HK-2 (cell line): ENCODE measurements around the gene CLIC5.

Experiments
- DNase-seq: peaks from one replicate; pipeline ENCODE4 v3.0.0-alpha.2; 2018; ENCODE audit not compliant: unreplicated experiment

The CLIC5 gene

GRCh38 chr6:46015119-46015968 lies at the start of gene CLIC5:
CLIC5 (minus strand) TSS chr6:46015860; CDS start chr6:46015542, 318 bp downstream.
- no peak for DNase-seq

- no peak for DNase-seq
These were observed 47.3 kb upstream of the CLIC5 start for GRCh38 chr6:46062991-46063390.

GRCh38 chr6:46062312-46062711 lies 46.7 kb upstream of the CLIC5 start:
- DNase-seq: no peak

- DNase-seq: no peak
These were observed 45.8 kb upstream of the CLIC5 start for GRCh38 chr6:46061497-46061896.

- DNase-seq: no peak
These were observed 43.9 kb upstream of the CLIC5 start for GRCh38 chr6:46059608-46060007.

GRCh38 chr6:46058951-46059350 lies 43.3 kb upstream of the CLIC5 start:
- no peak for DNase-seq

- DNase-seq: no peak
These were observed 42.1 kb upstream of the CLIC5 start for GRCh38 chr6:46057792-46058191.

- DNase-seq: no peak
These were observed 41.4 kb upstream of the CLIC5 start for GRCh38 chr6:46056906-46057529.

- no peak for DNase-seq
These were observed 38.9 kb upstream of the CLIC5 start for GRCh38 chr6:46054516-46054915.

- DNase-seq: no peak
These were observed 37.6 kb upstream of the CLIC5 start for GRCh38 chr6:46053039-46053933.

- DNase-seq: no peak
These were observed 36.8 kb upstream of the CLIC5 start for GRCh38 chr6:46052479-46052878.

- DNase-seq: no peak
These were observed 36.3 kb upstream of the CLIC5 start for GRCh38 chr6:46051962-46052361.

GRCh38 chr6:46050845-46051405 lies 35.3 kb upstream of the CLIC5 start:
- DNase-seq: no peak

GRCh38 chr6:46048646-46049297 lies 33.1 kb upstream of the CLIC5 start:
- DNase-seq: no peak

GRCh38 chr6:46046558-46047174 lies 31.0 kb upstream of the CLIC5 start:
- DNase-seq: no peak

GRCh38 chr6:46044881-46045617 lies 29.4 kb upstream of the CLIC5 start:
- peak; percentile 24 for DNase-seq

GRCh38 chr6:46042355-46042999 lies 26.8 kb upstream of the CLIC5 start:
- no peak for DNase-seq

GRCh38 chr6:46040288-46040687 lies 24.6 kb upstream of the CLIC5 start:
- DNase-seq: no peak

- DNase-seq: no peak
These were observed 24.0 kb upstream of the CLIC5 start for GRCh38 chr6:46039646-46040045.

GRCh38 chr6:46036911-46037310 lies 21.3 kb upstream of the CLIC5 start:
- no peak for DNase-seq
